Neural crest cell (in vitro differentiated cells): ENCODE measurements around the gene BMPER. TPM values are rescaled to one million over a fixed set of nuclear protein-coding genes. Genes with fewer than 3 reads are reported as not detected.
A peak's percentile ranks its signal among the peaks of the same experiment; 100 is the strongest.

ENCODE experiments used
- DNase-seq: peaks from one replicate; pipeline ENCODE4 v3.0.0; 2021; ENCODE audit warnings: low read depth, mixed read lengths, low spot score
- H3K27ac Mint-ChIP-seq: one replicate; pipeline ENCODE4 v1.8.0; 2021; ENCODE audit warnings: mild to moderate bottlenecking, mixed read lengths; ENCODE audit not compliant: unreplicated experiment
- H3K27me3 Mint-ChIP-seq: 2 replicates; pipeline ENCODE4 v1.8.0; 2021; ENCODE audit warnings: low read depth, mild to moderate bottlenecking, mixed read lengths
- H3K36me3 Mint-ChIP-seq: 2 replicates; pipeline ENCODE4 v1.8.0; 2021; ENCODE audit warnings: low read depth, mild to moderate bottlenecking, mixed read lengths
- H3K4me1 Mint-ChIP-seq: 2 replicates; pipeline ENCODE4 v1.8.0; 2021; ENCODE audit warnings: mixed read lengths
- H3K4me3 Mint-ChIP-seq: one replicate; pipeline ENCODE4 v1.8.0; 2021; ENCODE audit warnings: mild to moderate bottlenecking, mixed read lengths
- H3K9me3 Mint-ChIP-seq: 2 replicates; pipeline ENCODE4 v1.8.0; 2021; ENCODE audit warnings: mixed read lengths
- total RNA-seq: library from RNA; stranded (reverse); gene quantifications from 2 replicates; pipeline ENCODE4 v1.2.1, GENCODE V29; 2021
- TF ChIP-seq, protein P1 (sequence below): fragments of 200-600 bp; sonication (generic); conservative IDR thresholded peaks from 2 replicates; pipeline ENCODE4 v1.5.0; 2021; ENCODE audit warnings: antibody characterized with exemption, mild to moderate bottlenecking

BMPER gene
- total RNA-seq, 1 donor from 2014 or later: not detected

DNA sequence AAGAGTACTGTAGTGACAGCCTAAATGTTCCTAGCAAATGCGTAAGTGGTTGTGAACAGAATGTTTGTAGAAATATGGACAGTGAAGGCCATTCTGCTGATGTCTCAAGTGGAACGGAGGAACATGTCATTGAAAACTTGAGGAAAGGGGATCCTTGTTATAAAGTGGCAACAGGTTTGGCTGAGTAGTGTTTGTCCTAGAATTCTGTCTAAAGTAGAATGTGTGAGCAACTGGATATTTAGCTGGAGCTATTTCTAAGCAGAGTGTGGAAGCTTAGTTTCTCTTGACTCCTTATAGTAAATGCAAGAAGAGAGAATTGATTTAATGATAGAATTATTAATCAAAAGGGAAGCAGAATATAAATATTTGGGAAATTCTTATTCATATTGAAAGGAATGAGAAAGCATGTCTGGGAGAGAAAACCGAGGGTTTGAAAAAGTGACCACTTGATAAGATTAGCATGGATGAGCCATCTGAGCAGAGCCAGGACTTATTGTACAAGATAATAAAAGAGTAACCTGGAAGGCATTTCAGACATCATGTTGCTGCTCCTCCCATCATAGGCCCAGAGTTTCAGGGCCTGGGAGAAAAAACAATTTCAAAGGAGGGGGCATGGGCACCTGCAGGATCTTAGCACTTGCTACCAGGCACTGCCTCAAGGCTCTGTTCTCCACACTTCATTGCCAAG is 276.1 kb downstream of the BMPER start:
- DNase-seq: no peak
- TF ChIP-seq, protein P1, sequence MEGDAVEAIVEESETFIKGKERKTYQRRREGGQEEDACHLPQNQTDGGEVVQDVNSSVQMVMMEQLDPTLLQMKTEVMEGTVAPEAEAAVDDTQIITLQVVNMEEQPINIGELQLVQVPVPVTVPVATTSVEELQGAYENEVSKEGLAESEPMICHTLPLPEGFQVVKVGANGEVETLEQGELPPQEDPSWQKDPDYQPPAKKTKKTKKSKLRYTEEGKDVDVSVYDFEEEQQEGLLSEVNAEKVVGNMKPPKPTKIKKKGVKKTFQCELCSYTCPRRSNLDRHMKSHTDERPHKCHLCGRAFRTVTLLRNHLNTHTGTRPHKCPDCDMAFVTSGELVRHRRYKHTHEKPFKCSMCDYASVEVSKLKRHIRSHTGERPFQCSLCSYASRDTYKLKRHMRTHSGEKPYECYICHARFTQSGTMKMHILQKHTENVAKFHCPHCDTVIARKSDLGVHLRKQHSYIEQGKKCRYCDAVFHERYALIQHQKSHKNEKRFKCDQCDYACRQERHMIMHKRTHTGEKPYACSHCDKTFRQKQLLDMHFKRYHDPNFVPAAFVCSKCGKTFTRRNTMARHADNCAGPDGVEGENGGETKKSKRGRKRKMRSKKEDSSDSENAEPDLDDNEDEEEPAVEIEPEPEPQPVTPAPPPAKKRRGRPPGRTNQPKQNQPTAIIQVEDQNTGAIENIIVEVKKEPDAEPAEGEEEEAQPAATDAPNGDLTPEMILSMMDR: no peak
- Mint-ChIP-seq H3K9me3 (peaks cover 10% of the 10 kb centered on the region), H3K27ac (no peak overlapping the region), H3K36me3 (peaks cover 5% of the 10 kb centered on the region), H3K27me3 (no peaks in the 10 kb centered on the region), H3K4me3 (no peak overlapping the region), H3K4me1 (no peaks in the 10 kb centered on the region)

DNA sequence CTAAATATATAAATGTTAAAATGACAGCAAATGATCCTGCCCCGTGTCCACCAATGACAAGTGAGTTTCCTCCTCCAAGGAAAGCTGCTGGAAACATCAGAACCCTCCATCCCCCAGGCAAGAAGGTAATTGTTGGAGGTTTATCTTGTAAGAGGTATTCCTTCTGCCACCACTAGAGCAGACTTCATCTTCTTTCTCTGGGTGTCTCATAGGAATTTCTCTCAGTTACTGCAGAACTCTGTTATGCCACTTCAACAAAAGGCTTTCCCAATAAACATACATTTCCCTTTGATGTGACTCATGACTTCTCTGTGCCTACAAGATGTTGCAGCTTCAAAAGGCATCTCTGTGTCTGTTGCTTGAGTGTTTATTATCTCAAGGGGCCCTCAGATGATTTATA is 279.1 kb downstream of the BMPER start:
- Mint-ChIP-seq H3K4me3 (no peak overlapping the region), H3K27ac (no peak overlapping the region), H3K9me3 (peaks cover 7% of the 10 kb centered on the region), H3K36me3 (peaks cover 5% of the 10 kb centered on the region), H3K27me3 (no peaks in the 10 kb centered on the region), H3K4me1 (no peaks in the 10 kb centered on the region)
- TF ChIP-seq, protein P1: peak; percentile 25
- DNase-seq: no peak

DNA sequence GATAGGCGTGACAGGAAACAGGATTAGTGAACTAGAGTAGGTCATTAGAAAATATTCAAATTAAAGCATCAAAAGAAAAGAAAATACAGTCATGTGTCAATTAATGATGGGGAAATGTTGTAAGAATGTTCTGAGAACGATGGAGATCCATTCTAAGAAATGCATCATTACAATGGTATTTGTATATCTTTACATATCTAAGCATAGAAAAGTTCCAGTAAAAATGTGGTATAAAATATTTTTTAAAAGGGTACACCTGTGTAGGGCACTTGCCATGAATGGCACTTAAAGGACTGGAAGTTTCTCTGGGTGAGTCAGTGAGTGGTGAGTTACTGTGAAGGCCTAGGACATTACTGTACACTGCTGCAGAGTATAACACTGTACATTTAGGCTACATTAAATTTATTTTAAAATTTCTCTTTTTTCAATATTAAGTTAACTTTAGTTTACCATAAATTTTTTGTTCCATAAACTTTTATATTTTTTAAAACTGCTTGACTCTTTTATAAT is 282.5 kb downstream of the BMPER start:
- Mint-ChIP-seq H3K4me1 (peaks cover 14% of the 10 kb centered on the region), H3K9me3 (peaks cover 3% of the 10 kb centered on the region), H3K4me3 (no peak overlapping the region), H3K27me3 (no peaks in the 10 kb centered on the region), H3K36me3 (peaks cover 2% of the 10 kb centered on the region), H3K27ac (no peak overlapping the region)
- TF ChIP-seq, protein P1: no peak
- DNase-seq: no peak

GRCh38 chr7:34189031-34189430 is 283.7 kb downstream of the BMPER start:
- Mint-ChIP-seq H3K4me1 (peaks cover 14% of the 10 kb centered on the region), H3K4me3 (no peak overlapping the region), H3K27me3 (no peaks in the 10 kb centered on the region), H3K9me3 (no peaks in the 10 kb centered on the region), H3K27ac (no peak overlapping the region), H3K36me3 (no peaks in the 10 kb centered on the region)
- DNase-seq: no peak
- TF ChIP-seq, protein P1: no peak

GRCh38 chr7:34190299-34190698 is 285.0 kb downstream of the BMPER start:
- Mint-ChIP-seq H3K4me3 (no peak overlapping the region), H3K36me3 (no peaks in the 10 kb centered on the region), H3K9me3 (no peaks in the 10 kb centered on the region), H3K27ac (no peak overlapping the region), H3K4me1 (peaks cover 14% of the 10 kb centered on the region), H3K27me3 (no peaks in the 10 kb centered on the region)
- no peak for DNase-seq
- TF ChIP-seq, protein P1: no peak
